Body of pancreas (tissue), 4 donors: ENCODE data around the gene ZNF211.

Source experiments
- CTCF ChIP-seq, 7 experiments: fragments of 450-650 bp in 4 of 7; fragments of 200-600 bp in 3 of 7; sonication (generic) in 3 of 7; IDR thresholded peaks; one replicate each; pipeline ENCODE4 v1.5.1; 2016 to 2019; ENCODE audit warnings: antibody characterized with exemption in 7 of 7
- POLR2A ChIP-seq, 3 donors: fragments of 450-650 bp; IDR thresholded peaks; one replicate each; pipeline ENCODE4 v1.6.1; 2016; ENCODE audit warnings: antibody characterized with exemption in 3 of 3, mild to moderate bottlenecking in 2 of 3

GRCh38 chr19:57637379-57637778 lies 4.4 kb downstream of the ZNF211 start:
- no peak for TF ChIP-seq CTCF (IDR thresholded peaks at IDR 0.05)
- TF ChIP-seq POLR2A (IDR thresholded peaks at IDR 0.05), result no peak
